OCI-LY7 (cell line): ENCODE data around the gene PTCH1.

Source experiments
- CTCF ChIP-seq: fragments of 200-600 bp; sonication (generic); conservative IDR thresholded peaks from 2 replicates; pipeline ENCODE4 v1.5.1; 2014; ENCODE audit warnings: mild to moderate bottlenecking, antibody characterized with exemption, low read length, moderate library complexity, mixed read lengths
- EZH2phosphoT487 ChIP-seq: fragments of 200-600 bp; sonication (generic); IDR thresholded peaks from 2 replicates; pipeline ENCODE4 v1.6.1; 2018; ENCODE audit warnings: low read depth, borderline replicate concordance, mild to moderate bottlenecking, mixed run types, antibody characterized with exemption, low read length, moderate library complexity, mixed read lengths

- TF ChIP-seq CTCF = no peak
- no peak for TF ChIP-seq EZH2phosphoT487
These were observed 9.1 kb downstream of the PTCH1 start for GRCh38 chr9:95507464-95508241.
